Activated effector memory CD4-positive, alpha-beta T cell treated with Interleukin-2 at 50 U/mL for 16 hours (primary cell): ENCODE measurements around the gene PCED1A.
"Not testable (repeated sequence)": the region's sequence is repeated elsewhere in the genome, so short reads cannot be mapped to it uniquely, and the experiment has no call there.

Experiments
- DNase-seq: peaks from one replicate; pipeline ENCODE4 v3.0.0-alpha.2; 2020

The PCED1A gene

DNA sequence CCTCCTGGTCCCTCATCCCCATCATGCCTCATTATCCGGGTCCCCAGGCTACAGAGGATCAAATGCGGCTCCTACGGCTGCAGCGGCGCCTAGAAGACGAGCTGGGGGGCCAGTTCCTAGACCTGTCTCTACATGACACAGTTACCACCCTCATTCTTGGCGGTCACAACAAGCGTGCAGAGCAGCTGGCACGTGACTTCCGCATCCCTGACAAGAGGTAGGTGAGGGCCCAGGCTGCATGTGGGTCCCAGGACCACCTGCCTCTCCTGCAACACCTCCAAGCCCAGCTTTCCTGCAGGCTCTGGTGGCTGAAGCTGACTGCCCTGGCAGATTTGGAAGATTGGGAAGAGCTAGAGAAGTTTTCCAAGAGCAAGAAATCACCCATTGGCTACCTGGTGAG, 24.6 kb upstream of the PCED1A start:
- no peak for DNase-seq

DNA sequence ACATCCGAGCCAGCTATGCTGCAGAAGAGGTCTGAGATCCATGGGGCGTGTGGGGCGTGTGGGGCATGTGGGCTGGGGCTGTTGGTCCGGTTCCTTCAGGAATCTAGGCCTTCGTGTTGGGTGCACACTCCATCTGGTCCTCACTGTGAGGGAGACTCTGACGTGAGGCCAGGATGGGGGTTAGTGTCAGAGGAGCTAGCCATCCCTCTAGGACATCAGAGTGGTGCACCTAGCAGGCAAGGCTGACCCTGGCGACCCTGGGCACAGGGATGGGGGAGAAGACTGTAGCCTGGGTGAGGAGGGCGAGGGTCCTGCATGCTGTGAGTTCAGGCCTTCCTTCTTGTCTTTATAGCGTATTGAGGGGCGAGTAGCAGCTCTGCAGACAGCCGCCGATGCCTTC, 24.2 kb upstream of the PCED1A start:
- no peak for DNase-seq

DNA sequence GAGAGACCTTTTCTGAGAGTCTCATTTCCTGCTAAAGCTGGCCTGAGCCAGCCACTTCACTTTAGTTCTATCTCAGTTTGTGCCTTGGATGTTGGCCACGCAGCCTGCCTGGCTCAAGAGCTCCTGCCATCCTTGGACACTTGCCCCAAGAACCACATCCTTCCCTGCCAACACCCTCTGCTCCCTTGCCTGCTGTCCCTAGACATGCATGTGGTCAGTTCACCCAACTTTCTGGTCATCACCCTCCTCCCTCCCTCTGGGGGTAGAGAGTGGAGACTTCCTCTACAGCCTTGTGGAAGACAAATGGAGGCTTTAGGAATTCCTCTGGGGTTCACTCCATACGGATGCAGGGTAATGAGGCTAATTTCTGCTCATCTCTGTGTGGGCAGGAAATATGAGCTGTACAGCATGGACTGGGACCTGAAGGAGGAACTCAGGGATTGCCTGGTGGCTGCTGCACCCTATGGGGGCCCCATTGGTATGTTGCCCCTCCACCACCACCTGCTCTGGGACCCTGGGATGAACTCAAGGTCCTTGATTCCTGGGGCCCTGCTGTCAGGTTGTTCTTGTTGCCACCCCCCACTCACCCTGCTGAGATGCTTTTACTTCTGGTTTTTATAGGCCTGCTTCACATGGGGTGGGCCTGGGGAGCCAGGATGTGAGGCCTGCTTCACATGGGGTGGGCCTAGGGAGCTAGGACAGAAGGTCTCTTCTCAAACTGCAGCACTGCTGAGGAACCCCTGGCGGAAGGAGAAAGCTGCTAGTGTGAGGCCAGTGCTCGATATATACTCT, 19.1 kb upstream of the PCED1A start:
- no peak for DNase-seq

DNA sequence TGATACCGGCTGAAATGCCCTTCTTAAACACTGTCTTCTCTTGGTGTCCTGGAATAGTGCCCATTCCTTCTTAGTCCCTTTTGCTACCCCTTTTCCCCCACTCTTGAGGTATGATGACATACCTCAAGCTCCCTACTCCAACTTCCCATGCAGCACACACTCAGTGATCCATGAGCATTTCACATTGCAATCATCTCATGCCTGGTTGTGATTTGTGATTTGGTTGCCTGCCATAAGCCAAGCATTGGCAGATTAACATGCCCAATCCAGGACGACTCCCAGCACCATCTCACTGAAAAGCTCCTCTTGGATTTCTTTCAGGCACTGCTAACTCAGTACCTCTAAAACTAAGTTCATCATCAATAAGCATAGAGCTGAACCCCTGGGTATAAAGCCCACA, 18.1 kb upstream of the PCED1A start:
- no peak for DNase-seq

DNA sequence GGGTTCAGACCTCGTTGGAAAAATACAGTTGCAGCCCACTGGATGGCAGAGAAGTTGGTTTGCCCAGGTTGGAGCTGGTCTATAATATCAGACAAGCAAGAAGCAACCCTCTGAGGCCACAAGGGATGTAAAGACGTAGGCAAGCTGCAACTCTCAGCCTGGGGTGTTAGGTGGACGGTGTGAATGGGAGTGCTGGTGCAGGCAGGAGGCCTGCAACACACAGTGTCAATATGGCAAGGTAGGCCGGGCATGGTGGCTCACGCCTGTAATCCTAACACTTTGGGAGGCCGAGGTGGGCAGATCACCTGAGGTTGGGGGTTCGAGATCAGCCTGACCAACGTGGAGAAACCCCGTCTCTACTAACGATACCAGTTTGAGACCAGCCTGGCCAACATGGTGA, 10.6 kb upstream of the PCED1A start:
- no peak for DNase-seq

DNA sequence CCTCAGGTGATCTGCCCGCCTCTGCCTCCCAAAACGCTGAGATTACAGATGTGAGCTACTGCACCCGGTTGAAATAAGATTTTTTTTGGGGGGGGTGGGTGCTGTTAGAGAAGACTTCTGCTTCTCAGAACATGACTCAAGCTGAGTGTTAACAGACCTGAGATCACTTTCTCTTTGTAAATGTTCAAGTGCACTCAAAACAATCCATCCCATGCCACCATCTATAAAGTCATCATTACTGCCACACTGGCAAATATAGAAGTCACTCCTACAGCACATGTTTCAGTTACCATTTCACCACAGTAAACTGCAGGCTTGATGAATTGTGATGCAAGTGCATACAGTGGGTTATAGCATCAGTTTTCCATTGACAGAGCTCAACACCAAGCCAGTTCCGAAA, 9.1 kb upstream of the PCED1A start:
- DNase-seq: no peak

DNA sequence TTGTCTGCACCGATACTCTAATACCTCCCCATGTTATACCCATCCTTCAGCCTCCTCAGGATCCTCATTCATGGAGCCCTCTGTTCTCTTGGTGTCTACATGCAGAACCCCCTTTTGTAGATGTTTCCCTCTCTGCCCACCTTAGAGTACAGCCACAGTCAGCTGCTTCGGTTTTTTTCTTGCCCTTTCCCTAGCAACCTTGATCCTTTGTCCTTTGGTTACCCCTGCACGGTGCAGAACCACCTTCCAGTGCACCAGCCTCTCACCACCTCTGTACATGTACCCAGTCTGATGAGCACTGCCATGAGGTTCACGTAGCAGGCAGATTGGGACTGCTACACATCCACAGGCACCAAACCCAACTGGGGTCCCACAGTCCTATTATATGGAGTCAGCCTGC, 7.3 kb upstream of the PCED1A start:
- DNase-seq: no peak

DNA sequence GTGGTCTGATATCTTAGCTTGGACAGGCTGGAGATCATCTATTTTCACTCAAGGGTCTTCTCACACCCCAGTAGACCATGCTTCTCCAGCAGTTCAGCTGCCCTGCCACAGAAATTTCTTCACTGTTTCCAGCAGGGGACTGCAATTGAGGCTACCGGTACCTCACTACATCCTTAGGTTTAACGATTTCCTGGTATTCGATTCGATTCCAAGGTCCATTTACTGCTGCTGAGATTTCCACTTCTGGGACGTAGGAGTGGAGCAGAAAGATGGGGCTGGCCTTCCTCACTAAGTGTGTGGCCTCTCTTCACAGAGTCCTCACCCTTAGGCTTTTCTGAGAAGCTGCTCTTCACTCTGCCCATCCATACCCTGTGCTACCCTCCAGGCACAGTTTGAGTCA, 6.2 kb upstream of the PCED1A start:
- no peak for DNase-seq

DNA sequence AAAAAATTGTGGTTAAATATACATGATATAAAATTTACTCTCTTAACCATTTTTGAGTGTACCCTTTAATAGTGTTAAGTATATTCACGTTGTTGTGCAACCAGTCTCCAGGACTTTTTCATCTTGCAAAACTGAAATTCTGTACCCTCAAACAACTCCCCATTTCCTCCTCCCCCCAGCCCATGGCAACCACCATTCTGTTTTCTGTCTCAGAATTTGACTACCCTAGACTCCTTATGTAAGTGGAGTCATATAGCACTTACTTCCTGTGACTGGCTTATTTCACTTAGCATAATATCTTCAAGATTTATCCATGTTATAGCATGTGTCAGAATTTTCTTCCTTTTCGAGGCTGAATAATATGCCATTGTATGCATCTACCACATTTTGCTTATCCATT, 5.2 kb upstream of the PCED1A start:
- no peak for DNase-seq

DNA sequence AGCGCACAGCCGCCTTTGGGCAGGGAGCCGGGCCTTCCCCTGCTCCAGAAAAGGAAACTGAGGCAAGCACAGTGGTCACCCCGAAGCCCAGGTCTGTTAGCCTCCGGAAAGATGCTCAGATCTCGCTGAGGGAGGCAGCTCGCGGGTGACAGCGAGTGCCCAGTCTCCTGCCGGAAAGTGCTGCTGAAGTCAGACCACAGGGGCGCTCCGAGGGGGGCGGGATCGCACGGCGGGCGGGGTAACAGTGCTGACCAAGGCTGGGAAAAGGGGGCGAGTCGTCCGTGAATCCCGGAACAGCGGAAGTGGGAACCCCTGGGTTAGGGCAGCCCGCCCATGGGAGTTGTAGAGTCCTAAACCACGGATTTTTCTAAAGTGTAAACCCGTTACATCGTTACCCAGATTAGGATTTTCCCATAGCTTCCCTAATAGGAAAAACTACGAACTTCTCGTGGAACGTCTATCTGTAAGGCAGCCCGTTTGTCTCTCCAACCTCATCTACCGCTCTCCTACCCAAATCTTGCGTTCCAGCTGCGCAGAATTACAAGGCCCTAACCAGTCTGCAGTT, 594 bp upstream of the PCED1A start:
- no peak for DNase-seq

DNA sequence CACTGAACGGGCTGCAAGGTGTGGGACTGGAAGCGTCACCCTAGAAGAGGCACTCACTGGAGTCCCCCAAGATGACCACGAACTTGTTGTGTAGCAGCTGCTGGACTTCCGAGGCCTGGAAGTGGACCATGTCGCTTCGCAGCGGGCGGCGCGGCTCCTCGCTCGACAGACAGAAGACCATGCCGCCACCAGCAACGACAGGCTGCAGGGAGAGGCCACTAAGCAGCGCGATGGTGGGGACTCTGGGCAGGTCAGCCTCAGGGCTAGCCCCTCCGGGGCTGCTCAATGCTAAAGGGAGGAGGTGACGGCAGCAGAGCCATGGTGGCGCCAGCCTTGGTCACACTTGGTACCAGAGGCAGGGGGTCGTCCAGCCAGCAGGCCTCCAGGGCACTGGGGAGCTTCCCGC, 720 bp downstream of the PCED1A start:
- no peak for DNase-seq

DNA sequence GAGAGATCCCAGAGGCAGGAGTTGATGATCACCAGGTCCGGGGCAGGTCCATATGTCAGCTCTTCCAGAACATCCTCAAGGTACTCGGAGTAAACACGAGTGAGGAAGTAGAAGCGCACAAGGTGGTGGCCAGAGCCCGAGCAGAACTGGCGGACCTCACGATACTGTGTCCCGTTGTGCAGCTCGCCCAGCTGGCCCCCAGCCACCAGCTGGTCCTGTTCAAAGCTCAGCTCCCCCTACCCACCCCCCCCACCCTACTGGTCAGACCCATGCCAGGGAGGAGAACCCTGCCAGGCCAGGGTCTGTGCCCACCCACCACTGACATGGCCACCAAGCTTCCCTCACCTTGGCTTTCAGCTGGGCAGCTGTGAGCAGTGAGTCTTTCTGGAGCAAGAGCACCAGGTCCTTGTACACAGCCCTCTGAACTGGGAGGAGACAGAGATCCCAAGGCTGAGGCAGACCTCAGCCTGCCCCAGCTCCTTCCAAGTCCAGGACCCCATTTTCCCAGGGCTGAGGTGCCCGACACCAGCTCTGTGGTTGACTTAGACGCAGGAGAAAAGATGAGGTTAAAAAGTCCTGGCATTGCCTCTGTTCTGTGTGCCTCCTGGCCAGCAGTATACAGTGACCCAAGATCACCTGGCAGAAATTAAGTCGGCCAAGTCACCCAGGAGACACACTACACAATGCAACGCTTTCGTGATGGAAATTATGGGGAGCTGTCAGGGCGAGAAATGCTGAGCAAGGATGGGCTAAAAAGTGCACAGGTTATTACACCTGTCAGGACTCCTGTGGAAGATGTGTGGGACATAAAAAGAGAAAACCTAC, 1.4 kb downstream of the PCED1A start:
- no peak for DNase-seq

DNA sequence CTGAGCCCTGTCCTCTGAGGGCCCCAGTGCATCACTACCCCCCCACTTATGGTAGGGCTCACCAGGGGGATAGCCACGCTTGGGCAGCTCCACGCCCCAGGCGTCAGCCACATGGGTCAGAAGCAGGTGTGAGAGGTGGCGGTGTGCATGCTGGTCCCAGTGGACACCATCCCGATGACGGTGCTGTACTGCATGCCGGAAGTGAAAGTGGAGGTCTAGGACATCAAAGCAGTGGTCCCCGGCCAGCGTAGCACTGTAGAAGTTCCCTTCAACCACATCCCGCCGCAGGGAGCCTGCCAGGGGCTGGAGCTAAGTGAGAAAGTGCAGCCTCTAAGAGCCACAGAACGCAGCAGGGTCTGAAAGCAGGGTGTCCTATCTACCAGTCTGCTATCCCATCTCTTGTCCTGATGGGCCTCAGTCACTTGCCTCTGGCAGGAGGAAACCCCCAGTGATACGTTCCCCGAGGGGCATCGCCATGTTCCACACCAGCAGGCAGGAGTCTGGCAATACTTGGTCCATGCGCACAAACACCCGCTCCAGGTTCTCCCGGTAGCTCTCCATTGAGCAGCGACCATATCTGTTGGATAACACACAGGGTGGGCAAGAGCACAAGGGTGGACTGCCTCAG, 2.2 kb downstream of the PCED1A start:
- DNase-seq: no peak

DNA sequence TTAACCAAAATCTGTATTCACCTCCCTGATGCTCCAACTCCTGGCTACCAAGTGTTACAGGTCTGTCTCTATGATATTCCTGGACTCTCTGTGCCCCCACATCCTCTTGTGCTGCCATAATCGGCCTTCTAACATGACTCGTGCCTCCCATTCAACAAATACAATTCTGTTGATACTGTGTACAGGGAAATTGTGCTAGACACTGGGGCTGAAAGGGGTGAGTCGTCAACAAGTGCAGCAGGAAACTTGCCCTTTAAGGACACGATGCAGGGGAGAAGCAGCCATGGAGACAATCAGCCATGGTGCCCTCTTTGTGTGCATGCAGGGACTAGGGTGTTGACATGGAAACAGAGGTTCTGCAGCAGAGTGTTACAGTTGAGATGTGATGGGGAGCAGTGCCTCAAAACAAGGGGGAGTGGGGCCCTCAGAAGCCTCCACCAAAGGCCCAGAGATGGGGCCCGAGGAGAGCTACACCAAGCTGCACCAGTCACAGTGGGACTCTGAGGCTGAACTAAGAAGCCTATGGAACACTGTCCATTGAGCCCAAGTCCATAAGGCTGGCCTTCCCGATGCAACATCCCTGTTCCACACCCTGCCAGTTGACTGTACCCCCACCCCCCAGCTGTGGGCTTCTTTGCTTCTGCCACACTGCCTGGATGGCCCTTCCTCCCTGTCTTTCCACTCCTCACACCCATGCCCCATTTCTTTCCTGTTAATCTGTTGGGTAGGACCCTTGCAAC, 3.1 kb downstream of the PCED1A start:
- DNase-seq: no peak

DNA sequence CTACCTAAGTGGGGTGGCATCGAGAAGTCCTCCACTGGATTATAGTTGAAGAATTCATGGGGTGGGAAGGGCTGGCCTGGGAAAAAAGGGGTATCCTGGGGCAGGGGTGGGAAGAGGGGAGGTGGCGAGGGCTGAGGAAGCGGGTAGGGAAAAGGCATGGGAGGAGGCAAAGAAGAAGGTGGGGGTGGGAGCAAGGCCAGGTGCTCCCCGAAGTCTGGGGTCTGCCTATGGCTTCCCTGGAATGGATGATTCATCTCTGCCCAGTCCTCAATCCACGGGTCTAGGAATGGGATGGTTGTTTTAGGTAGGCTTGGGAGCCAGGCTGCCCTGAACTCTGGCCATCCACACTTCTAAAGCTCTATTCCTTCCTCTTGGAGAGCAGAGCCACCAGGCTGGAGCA, 4.4 kb downstream of the PCED1A start:
- no peak for DNase-seq

DNA sequence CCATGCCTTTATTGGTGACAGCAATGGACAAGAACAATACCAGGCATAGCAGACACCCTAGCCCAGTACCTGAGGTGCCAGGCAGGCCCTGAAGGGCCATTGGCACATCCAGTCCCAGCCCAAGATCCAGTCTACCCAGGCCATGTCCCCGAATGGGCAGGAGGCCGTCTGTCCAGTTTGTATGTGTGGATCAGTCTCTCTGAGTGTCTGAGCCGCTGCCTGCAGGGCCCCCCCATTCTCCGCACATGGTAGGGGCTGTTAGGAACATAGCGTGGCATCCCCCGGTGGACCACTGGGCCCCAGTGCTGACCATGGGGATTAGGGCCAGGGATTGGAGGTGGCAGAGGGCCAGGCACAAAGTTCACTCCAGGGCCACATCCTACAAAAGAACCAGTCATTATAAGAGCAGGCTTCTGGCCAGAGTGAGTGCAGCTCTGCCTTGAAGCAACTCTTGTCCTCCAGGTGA, 5.1 kb downstream of the PCED1A start:
- DNase-seq: no peak

DNA sequence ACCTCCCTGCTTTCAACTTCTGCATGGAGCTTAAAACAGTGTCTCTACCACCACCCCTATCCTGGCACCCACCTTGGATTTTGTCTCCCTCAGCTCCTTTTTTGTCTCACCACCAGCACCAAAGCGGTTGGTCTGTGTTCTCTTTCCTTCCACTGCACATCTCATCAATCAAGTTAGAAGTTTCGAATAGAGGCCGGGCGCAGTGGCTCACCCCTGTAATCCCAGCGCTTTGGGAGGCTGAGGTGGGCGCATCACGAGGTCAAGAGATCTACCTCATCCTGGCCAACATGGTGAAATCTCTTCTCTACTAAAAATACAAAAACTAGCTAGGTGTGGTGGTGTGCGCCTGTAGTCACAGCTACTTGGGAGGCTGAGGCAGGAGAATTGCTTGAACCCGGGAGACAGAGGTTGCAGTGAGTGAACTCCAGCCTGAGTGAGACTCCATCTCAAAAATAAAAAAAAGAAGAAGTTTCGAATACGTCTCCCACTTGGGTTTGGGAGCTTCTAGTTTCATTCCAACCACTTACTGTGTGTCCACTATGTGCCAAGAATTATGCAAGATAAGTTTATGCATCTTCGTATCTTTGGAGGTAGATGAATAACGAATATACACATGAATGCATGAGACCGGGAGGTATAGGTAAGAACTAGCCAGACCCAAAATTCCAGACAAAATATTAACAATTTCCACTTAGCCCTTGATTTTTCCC, 5.9 kb downstream of the PCED1A start:
- DNase-seq: no peak

DNA sequence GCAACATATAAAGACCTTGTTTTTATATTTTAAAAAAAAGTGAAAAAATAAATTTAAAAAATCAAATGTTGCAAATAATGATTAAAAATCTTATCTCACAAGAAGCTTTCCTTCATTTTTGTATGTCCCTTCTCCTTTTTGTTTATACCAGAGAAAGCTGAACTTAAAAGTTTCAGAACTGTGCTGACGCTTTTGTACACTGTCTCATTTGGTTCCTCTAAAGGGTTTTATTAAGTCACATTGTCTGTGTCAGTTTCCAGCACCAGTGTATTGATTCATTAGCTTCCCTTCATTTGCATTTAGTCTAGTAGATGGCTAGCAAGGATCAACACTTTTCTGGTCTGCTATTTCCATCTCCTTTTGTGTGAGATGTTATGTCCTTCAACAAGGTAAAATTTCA, 6.7 kb downstream of the PCED1A start:
- no peak for DNase-seq

DNA sequence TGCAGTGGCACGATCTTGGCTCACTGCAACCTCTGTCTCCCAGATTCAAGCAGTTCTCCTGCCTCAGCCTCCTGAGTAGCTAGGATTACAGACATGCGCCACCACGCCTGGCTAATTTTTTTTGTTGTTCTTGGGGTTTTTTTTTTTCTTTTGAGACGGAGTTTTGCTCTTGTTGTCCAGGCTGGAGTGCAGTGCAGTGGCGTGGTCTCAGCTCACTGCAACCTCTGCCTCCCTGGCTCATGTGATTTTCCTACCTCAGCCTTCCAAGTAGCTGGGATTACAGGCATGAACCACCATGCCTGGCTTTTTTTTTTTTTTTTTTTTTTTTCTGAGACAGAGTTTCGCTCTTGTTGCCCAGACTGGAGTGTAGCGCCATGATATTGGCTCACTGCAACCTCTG, 9.2 kb downstream of the PCED1A start:
- not testable (repeated sequence) for DNase-seq

DNA sequence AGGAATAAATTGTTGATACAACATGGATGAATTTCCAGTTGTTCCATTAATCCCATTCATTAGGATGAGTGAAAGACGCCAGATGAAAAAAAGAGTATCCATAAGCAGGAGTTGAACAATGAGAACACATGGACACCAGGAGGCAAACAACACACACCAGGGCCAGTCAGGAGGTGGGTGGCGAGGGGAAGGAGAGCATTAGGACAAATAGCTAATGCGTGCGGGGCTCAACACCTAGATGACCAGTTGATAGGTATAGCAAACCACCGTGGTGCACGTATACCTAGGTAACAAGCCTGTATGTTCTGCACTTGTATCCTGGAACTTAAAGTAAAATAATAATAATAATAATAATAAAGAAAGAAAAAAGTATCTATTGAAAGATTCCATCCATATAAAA, 11.1 kb downstream of the PCED1A start:
- no peak for DNase-seq

DNA sequence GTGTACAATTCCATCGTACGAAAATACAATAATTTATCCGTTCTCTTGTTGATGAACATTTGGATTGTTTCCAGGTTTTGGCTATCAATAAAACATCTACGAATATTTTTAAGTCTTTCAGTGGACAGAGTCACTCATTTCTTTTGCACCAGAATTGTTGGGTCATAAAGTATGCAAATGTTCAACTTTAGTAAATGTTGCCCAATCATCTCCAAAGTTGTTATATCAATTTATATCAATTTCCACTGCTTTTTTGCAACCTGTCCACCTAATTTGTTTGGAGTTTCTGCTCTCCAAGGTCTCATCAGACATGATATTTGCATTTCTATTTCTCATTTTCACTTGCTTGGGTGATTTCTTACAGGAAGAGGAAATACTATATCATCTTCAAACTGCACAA, 13.8 kb downstream of the PCED1A start:
- DNase-seq: no peak

DNA sequence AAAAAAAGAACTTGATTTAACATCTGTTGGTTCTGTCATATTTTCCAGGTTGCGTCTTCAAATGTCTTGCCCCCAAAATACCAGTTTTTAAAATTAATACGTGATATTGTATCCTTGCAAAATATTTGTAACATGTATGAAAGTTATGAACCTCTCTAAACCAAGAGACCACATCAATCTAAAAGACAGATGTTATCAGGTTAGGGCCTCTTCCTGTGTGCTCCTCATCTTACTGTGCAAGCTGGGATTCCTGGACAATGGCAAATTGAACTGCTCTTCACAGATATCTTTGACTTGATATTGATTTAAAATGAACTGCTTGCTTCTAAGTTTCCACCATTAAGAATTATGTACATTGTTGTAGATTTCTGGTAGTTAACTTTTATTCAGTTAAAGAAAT, 14.7 kb downstream of the PCED1A start:
- DNase-seq: no peak
